Measurements from ENCODE around the gene SOWAHC.

The SOWAHC gene

GRCh38 chr2:109594246-109594885, 19.8 kb upstream of the SOWAHC start:
- TF ChIP-seq CTCF (IDR thresholded peaks at IDR 0.05; ENCODE audit: insufficient read depth, low read depth, low read length, missing control alignments), result no peak
- no peak for DNase-seq (ENCODE audit: low read depth)
- H3K4me3 ChIP-seq (ENCODE audit: low read depth, low read length), result no peak overlapping the region

- H3K4me3 ChIP-seq (ENCODE audit: low read depth, low read length), result no peak overlapping the region
- DNase-seq (ENCODE audit: low read depth), result no peak
- no peak for TF ChIP-seq CTCF (IDR thresholded peaks at IDR 0.05; ENCODE audit: insufficient read depth, low read depth, low read length, missing control alignments)
Observed at GRCh38 chr2:109595644-109596043, 18.5 kb upstream of the SOWAHC start.

GRCh38 chr2:109597283-109597682, 16.9 kb upstream of the SOWAHC start:
- TF ChIP-seq CTCF (IDR thresholded peaks at IDR 0.05; ENCODE audit: insufficient read depth, low read depth, low read length, missing control alignments), result no peak
- peak; percentile 71 for DNase-seq (ENCODE audit: low read depth)
- no peak overlapping the region for H3K4me3 ChIP-seq (ENCODE audit: low read depth, low read length)

- H3K4me3 ChIP-seq (ENCODE audit: low read depth, low read length), result no peak overlapping the region
- no peak for DNase-seq (ENCODE audit: low read depth)
- TF ChIP-seq CTCF (IDR thresholded peaks at IDR 0.05; ENCODE audit: insufficient read depth, low read depth, low read length, missing control alignments), result no peak
Observed at GRCh38 chr2:109601783-109602182, 12.4 kb upstream of the SOWAHC start.

- no peak for DNase-seq (ENCODE audit: low read depth)
- H3K4me3 ChIP-seq (ENCODE audit: low read depth, low read length), result no peak overlapping the region
- TF ChIP-seq CTCF (IDR thresholded peaks at IDR 0.05; ENCODE audit: insufficient read depth, low read depth, low read length, missing control alignments), result no peak
Observed at GRCh38 chr2:109602617-109603188, 11.5 kb upstream of the SOWAHC start.

- H3K4me3 ChIP-seq (ENCODE audit: low read depth, low read length), result no peak overlapping the region
- TF ChIP-seq CTCF (IDR thresholded peaks at IDR 0.05; ENCODE audit: insufficient read depth, low read depth, low read length, missing control alignments), result no peak
- no peak for DNase-seq (ENCODE audit: low read depth)
Observed at GRCh38 chr2:109604597-109604996, 9.6 kb upstream of the SOWAHC start.

- no peak for TF ChIP-seq CTCF (IDR thresholded peaks at IDR 0.05; ENCODE audit: insufficient read depth, low read depth, low read length, missing control alignments)
- no peak for DNase-seq (ENCODE audit: low read depth)
- no peak overlapping the region for H3K4me3 ChIP-seq (ENCODE audit: low read depth, low read length)
Observed at GRCh38 chr2:109607766-109608165, 6.4 kb upstream of the SOWAHC start.
